WTC11 (cell line): Measurements from ENCODE around the gene DPF1.

ENCODE experiments used
- CREB1 ChIP-seq: sonication (generic); formaldehyde crosslinking; IDR thresholded peaks from 2 replicates; pipeline ENCODE4 v1.8.0; 2023; ENCODE audit warnings: mild to moderate bottlenecking, missing genetic modification reagents
- GRHL2 ChIP-seq: fragments of 250-450 bp; sonication (Bioruptor Pico); IDR thresholded peaks from 2 replicates; pipeline ENCODE4 v1.8.0; 2022; ENCODE audit warnings: mild to moderate bottlenecking, moderate library complexity; ENCODE audit not compliant: insufficient replicate concordance, severe bottlenecking
- JUN ChIP-seq: sonication (generic); formaldehyde crosslinking; IDR thresholded peaks from 2 replicates; pipeline ENCODE4 v1.8.0; 2023; ENCODE audit warnings: mild to moderate bottlenecking, missing genetic modification reagents
- ZNF232 ChIP-seq: sonication (generic); formaldehyde crosslinking; IDR thresholded peaks from 2 replicates; pipeline ENCODE4 v1.8.0; 2022; ENCODE audit warnings: mild to moderate bottlenecking, missing genetic modification reagents
- TF ChIP-seq, protein P1 (sequence below): sonication (generic); formaldehyde crosslinking; IDR thresholded peaks from 2 replicates; pipeline ENCODE4 v1.8.0; 2022; ENCODE audit warnings: mild to moderate bottlenecking, missing genetic modification reagents
- TF ChIP-seq, protein P2 (sequence below): fragments of 200-600 bp; IDR thresholded peaks from 2 replicates; pipeline ENCODE4 v1.8.0; 2022; ENCODE audit warnings: antibody characterized with exemption
- TF ChIP-seq, protein P3 (sequence below): sonication (generic); formaldehyde crosslinking; IDR thresholded peaks from 2 replicates; pipeline ENCODE4 v1.8.1; 2023; ENCODE audit warnings: mild to moderate bottlenecking, missing genetic modification reagents, moderate library complexity
- TF ChIP-seq, protein P4 (sequence below): fragments of 250-450 bp; sonication (Bioruptor Pico); IDR thresholded peaks from 2 replicates; pipeline ENCODE4 v1.9.0; 2021; ENCODE audit warnings: mild to moderate bottlenecking
- TF ChIP-seq, protein P5 (sequence below): sonication (generic); formaldehyde crosslinking; IDR thresholded peaks from 2 replicates; pipeline ENCODE4 v1.8.1; 2022; ENCODE audit warnings: mild to moderate bottlenecking, missing genetic modification reagents, moderate library complexity, borderline replicate concordance

DNA sequence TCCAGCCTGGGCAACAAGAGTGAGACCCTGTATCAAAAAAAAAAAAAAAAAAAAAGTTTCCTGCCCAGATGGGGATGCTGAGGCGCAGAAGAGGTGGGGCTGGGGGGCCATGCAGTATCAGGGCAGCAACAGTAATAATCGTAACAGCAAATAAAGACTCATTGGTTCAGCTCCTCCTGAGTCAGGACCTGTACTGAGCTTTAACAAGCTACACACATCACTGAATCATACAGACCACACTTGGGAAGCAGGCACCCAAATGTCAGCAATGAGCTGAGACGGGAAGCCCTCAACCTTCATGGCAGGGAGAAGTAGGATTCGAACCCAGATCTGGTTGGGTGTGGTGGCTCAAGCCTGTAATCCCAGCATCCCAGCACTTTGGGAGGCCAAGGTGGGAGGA, 10.6 kb upstream of the DPF1 start:
- TF ChIP-seq, protein P1, sequence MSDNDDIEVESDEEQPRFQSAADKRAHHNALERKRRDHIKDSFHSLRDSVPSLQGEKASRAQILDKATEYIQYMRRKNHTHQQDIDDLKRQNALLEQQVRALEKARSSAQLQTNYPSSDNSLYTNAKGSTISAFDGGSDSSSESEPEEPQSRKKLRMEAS (CRISPR knock-in tag) = no peak
- TF ChIP-seq, protein P2, sequence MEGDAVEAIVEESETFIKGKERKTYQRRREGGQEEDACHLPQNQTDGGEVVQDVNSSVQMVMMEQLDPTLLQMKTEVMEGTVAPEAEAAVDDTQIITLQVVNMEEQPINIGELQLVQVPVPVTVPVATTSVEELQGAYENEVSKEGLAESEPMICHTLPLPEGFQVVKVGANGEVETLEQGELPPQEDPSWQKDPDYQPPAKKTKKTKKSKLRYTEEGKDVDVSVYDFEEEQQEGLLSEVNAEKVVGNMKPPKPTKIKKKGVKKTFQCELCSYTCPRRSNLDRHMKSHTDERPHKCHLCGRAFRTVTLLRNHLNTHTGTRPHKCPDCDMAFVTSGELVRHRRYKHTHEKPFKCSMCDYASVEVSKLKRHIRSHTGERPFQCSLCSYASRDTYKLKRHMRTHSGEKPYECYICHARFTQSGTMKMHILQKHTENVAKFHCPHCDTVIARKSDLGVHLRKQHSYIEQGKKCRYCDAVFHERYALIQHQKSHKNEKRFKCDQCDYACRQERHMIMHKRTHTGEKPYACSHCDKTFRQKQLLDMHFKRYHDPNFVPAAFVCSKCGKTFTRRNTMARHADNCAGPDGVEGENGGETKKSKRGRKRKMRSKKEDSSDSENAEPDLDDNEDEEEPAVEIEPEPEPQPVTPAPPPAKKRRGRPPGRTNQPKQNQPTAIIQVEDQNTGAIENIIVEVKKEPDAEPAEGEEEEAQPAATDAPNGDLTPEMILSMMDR = no peak
- TF ChIP-seq JUN (CRISPR knock-in tag) (no peak), CREB1 (CRISPR knock-in tag) (no peak), GRHL2 (CRISPR knock-in tag) (no peak), ZNF232 (no peak)
- TF ChIP-seq, protein P3, sequence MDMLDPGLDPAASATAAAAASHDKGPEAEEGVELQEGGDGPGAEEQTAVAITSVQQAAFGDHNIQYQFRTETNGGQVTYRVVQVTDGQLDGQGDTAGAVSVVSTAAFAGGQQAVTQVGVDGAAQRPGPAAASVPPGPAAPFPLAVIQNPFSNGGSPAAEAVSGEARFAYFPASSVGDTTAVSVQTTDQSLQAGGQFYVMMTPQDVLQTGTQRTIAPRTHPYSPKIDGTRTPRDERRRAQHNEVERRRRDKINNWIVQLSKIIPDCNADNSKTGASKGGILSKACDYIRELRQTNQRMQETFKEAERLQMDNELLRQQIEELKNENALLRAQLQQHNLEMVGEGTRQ (CRISPR knock-in tag) = no peak
- TF ChIP-seq, protein P4, sequence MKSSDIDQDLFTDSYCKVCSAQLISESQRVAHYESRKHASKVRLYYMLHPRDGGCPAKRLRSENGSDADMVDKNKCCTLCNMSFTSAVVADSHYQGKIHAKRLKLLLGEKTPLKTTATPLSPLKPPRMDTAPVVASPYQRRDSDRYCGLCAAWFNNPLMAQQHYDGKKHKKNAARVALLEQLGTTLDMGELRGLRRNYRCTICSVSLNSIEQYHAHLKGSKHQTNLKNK (CRISPR knock-in tag) = no peak
- TF ChIP-seq, protein P5, sequence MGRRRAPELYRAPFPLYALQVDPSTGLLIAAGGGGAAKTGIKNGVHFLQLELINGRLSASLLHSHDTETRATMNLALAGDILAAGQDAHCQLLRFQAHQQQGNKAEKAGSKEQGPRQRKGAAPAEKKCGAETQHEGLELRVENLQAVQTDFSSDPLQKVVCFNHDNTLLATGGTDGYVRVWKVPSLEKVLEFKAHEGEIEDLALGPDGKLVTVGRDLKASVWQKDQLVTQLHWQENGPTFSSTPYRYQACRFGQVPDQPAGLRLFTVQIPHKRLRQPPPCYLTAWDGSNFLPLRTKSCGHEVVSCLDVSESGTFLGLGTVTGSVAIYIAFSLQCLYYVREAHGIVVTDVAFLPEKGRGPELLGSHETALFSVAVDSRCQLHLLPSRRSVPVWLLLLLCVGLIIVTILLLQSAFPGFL = no peak
